Neutrophil (primary cell): ENCODE results near the gene UCKL1.

Experiments
- H3K27ac ChIP-seq: fragments of 200-600 bp; sonication (generic); 2 replicates; pipeline ENCODE4 v1.5.1; 2016; ENCODE audit warnings: mild to moderate bottlenecking, moderate library complexity
- H3K27me3 ChIP-seq: fragments of 200-600 bp; sonication (generic); 2 replicates; pipeline ENCODE4 v1.6.0; 2016; ENCODE audit warnings: mild to moderate bottlenecking
- H3K36me3 ChIP-seq: fragments of 200-600 bp; sonication (generic); 2 replicates; pipeline ENCODE4 v1.5.1; 2017
- H3K4me1 ChIP-seq, 2 experiments: fragments of 200-600 bp in 1 of 2; sonication (generic) in 1 of 2; 1 replicate in 1 of 2; 2 replicates in 1 of 2; pipeline versions ENCODE4 v1.5.1 to v1.6.1; 2013 to 2016; ENCODE audit warnings: low read depth in 1 of 2, low read length in 1 of 2, mild to moderate bottlenecking in 1 of 2, moderate library complexity in 1 of 2; ENCODE audit not compliant: control insufficient read depth in 1 of 2, insufficient read depth in 1 of 2
- H3K4me3 ChIP-seq, 2 experiments: fragments of 200-600 bp in 1 of 2; sonication (generic) in 1 of 2; 1 replicate in 1 of 2; 2 replicates in 1 of 2; pipeline ENCODE4 v1.5.1; 2013 to 2016; ENCODE audit warnings: low read depth in 1 of 2, low read length in 1 of 2, mild to moderate bottlenecking in 1 of 2, moderate library complexity in 1 of 2
- H3K9me3 ChIP-seq: fragments of 200-600 bp; sonication (generic); 2 replicates; pipeline ENCODE4 v1.5.1; 2016
- TF ChIP-seq, protein P1 (sequence below): fragments of 200-600 bp; sonication (generic); IDR thresholded peaks from 2 replicates; pipeline ENCODE4 v1.5.1; 2016; ENCODE audit warnings: antibody characterized with exemption

UCKL1 gene

DNA sequence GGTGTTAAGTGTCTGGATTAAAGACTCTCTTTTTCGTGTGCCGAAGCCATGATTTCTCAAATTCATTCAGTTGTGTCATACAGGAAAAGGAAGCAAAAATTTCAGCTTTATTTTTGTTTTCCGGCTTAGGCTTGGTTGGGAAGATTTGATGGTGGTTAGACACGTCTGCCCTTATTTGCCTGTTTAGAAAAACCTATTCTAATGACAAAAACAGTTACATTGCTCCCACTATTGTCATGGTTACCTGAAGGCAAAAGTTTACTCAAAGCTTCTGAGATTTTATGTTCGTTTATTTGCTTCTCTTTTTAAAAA, 60.3 kb downstream of the UCKL1 start:
- peak overlapping the region; percentile 98 for H3K27ac ChIP-seq
- peak overlapping the region; percentile 73 to 80 for H3K4me3 ChIP-seq
- no peaks in the 10 kb centered on the region for H3K27me3 ChIP-seq
- peaks cover 36% of the 10 kb centered on the region for H3K36me3 ChIP-seq
- H3K4me1 ChIP-seq = peaks cover 64 to 68% of the 10 kb centered on the region in 2 experiments
- TF ChIP-seq, protein P1, sequence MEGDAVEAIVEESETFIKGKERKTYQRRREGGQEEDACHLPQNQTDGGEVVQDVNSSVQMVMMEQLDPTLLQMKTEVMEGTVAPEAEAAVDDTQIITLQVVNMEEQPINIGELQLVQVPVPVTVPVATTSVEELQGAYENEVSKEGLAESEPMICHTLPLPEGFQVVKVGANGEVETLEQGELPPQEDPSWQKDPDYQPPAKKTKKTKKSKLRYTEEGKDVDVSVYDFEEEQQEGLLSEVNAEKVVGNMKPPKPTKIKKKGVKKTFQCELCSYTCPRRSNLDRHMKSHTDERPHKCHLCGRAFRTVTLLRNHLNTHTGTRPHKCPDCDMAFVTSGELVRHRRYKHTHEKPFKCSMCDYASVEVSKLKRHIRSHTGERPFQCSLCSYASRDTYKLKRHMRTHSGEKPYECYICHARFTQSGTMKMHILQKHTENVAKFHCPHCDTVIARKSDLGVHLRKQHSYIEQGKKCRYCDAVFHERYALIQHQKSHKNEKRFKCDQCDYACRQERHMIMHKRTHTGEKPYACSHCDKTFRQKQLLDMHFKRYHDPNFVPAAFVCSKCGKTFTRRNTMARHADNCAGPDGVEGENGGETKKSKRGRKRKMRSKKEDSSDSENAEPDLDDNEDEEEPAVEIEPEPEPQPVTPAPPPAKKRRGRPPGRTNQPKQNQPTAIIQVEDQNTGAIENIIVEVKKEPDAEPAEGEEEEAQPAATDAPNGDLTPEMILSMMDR = no peak
- no peaks in the 10 kb centered on the region for H3K9me3 ChIP-seq

DNA sequence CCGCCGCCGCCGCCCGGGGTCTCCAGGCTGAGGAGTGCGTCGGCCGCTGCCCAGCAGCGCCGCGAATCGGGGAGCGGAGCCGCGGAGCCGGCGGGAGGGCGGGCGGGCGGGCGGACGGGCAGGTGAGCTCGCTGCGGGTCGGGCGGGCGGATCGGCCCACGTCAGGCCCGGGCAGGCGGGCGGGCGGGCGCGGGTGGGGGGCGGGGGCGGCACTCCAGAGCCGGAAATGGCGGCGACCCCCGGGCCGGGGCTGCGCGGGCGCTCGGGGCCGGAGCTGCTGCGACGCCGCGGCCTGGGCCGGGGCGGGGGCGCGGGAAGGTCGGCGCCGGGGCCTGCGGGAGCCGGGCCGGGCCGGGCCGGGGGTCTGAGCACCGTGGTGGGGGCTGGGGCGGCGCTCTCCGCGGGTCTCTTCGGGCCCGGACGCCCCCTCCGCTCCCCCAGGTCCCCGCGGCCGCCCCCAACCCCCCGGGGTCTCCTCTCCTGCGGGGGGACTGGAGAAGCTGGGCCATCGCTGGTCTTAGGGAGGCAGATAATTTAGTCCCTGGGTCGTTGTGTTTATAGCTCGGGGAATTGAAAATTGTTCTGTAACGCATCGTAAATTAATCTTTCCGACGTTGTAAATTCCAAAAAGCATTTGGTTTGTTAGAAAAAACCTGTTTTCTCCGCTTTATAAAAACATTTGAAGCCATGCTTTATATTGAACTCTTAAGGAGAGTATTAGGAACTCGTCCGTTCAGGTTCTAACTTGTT, 60.8 kb downstream of the UCKL1 start:
- Histone ChIP-seq H3K4me3 (peak overlapping the region; percentile 73 to 80), H3K4me1 (peaks cover 65 to 68% of the 10 kb centered on the region in 2 experiments), H3K36me3 (peaks cover 41% of the 10 kb centered on the region)

DNA sequence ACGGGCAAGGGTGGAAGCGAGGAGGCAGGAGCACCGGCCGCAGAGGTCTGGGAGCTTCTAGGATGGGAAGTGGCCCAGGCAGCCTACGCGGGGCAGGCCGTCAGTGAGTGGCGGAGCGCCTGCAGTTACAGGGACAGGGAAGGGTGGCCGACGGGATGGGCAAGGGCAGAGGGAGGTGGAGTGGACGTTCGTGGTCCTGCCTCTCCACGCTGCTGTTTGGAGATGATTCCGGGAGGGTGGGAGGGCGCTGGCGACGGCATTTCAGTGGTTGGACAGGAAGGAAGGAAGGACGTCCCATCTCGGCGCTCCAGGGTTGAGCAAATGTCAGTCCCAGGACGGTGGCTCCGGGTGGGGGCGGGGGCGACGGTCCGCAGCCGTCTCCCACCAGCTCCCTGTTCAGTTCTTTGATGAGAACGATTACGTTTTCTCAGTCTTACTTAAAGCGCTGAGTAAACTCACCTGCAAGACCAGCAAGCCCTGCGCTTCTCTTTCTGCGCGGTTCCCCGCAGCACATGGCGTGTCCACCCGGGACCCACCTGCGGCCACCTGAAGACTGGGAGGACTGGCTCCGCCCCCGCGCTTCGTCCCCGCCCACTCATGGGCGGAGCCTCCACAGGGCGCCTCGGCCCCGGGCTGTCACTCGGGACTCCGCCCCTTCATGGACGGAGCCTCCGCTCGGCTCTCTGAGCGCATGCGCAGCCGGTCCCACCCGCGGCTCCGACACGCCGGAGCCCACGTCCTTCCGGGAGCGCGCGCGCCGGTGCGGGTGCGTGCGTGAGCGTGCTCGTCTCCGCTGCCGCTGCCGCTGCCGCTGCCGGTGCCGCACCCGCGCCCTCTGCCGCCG, 61.6 kb downstream of the UCKL1 start, which contains the start of gene DNAJC5:
Gene DNAJC5, plus strand, starts transcription at position 769 of the 844 bp plus-strand sequence. CDS start 33,220 bp downstream, outside the sequence.
- no peaks in the 10 kb centered on the region for H3K9me3 ChIP-seq
- H3K36me3 ChIP-seq = peaks cover 49% of the 10 kb centered on the region
- peaks cover 65 to 68% of the 10 kb centered on the region in 2 experiments for H3K4me1 ChIP-seq
- H3K4me3 ChIP-seq = peak within 1 kb of the TSS; percentile 73 to 80
- TF ChIP-seq, protein P1 = no peak
- H3K27ac ChIP-seq = peak within 1 kb of the TSS; percentile 98
- H3K27me3 ChIP-seq = no peaks in the 10 kb centered on the region

More for the DNA sequence above, 60.8 kb downstream of the UCKL1 start:
- H3K9me3 ChIP-seq = no peaks in the 10 kb centered on the region
- H3K27ac ChIP-seq = peak overlapping the region; percentile 98
- TF ChIP-seq, protein P1 = no peak
- no peaks in the 10 kb centered on the region for H3K27me3 ChIP-seq

DNA sequence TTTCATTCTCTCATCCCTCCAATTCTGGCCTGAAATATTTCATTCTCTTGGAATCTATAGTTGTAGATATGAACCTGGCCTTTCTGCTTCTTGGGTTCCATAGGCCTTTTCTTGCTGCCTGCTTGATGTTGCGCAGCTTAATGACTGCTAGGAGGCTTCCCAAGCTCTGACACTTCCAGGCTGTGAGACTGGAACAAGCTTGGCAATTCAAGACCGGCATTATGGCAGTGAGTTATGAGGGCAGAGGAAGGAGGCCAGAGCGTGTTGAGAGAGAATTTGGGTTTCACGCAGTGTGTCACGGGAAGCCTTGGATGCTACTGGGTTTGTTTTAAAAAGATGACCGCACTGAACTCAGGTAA, 62.2 kb downstream of the UCKL1 start:
- H3K9me3 ChIP-seq = no peaks in the 10 kb centered on the region
- H3K4me3 ChIP-seq = peak overlapping the region in 1 of 2 experiments; percentile 55
- peaks cover 55% of the 10 kb centered on the region for H3K36me3 ChIP-seq
- H3K27ac ChIP-seq = peak overlapping the region; percentile 98
- TF ChIP-seq, protein P1 = no peak
- H3K4me1 ChIP-seq = peaks cover 65 to 68% of the 10 kb centered on the region in 2 experiments
- H3K27me3 ChIP-seq = no peaks in the 10 kb centered on the region

DNA sequence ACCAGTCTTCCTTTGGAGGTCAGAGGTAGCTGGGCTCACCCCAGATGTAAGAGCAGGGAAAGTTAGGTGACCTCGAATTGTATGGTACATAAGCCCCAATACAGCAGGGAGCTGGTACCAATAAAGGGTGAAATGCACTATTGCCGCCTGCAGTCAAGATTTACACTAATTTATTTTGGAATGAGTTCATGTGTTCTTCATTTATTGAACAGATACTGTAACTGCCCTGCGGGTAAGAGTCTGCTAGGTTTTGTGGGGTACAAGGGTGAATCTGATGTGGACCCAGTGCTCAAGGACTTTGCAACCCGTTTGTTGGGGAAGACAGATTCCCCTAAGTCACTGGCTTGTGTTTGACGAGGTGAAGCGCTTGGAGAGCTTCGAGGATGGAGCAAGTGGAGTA, 63.8 kb downstream of the UCKL1 start:
- peak overlapping the region; percentile 41 for H3K27ac ChIP-seq
- H3K27me3 ChIP-seq = no peaks in the 10 kb centered on the region
- peaks cover 53 to 56% of the 10 kb centered on the region in 2 experiments for H3K4me1 ChIP-seq
- H3K36me3 ChIP-seq = peaks cover 60% of the 10 kb centered on the region
- H3K9me3 ChIP-seq = no peaks in the 10 kb centered on the region
- H3K4me3 ChIP-seq = no peak overlapping the region
- TF ChIP-seq, protein P1 = no peak
